Placental pericyte (primary cell): ENCODE measurements around the gene RBMX. TPM values are rescaled to one million over a fixed set of nuclear protein-coding genes. Genes with fewer than 3 reads are reported as not detected.

Experiments
- small RNA-seq: library from RNA; depleted of rRNA; stranded (forward); fragments of <200 nt; gene quantifications from one replicate; pipeline ENCODE3, GENCODE V24; 2012; ENCODE audit warnings: low replicate concordance
- total RNA-seq: library from RNA; depleted of rRNA; stranded (reverse); fragments of >200 nt; gene quantifications from 2 replicates; pipeline ENCODE4 v1.2.3, GENCODE V29; 2012

Gene RBMX
- 176 and 274 TPM in 2 replicates for total RNA-seq

GRCh38 chrX:136880452-136881013 is at the start of gene RBMX:
RBMX (minus strand) TSS chrX:136880725; CDS start chrX:136879427, 1,298 bp downstream.

Small RNAs within 50 kb of the gene (small RNA-seq; reads per million reads assigned to genes)
- not detected for gene SNORD61

Other genes starting within 250 kb of the RBMX start
- not detected in 2 replicates for gene CD40LG, start 232.6 kb downstream of the RBMX start, total RNA-seq
- 2.0 and 12.0 TPM in 2 replicates for gene ARHGEF6, start 99.8 kb downstream of the RBMX start, total RNA-seq
- gene GPR101, start 153.3 kb upstream of the RBMX start, total RNA-seq, result not detected in 2 replicates